Liver (tissue), 9 donors: ENCODE results near the gene PPP1R18. TPM values are rescaled to one million over a fixed set of nuclear protein-coding genes. Genes with fewer than 3 reads are reported as not detected.

Experiments
- DNase-seq: peaks from one replicate; pipeline ENCODE4 v3.0.0-alpha.2; 2017; ENCODE audit warnings: low spot score
- H3K27ac ChIP-seq, 2 donors: one replicate each; pipeline ENCODE4 v1.7.0; 2013; ENCODE audit warnings: inconsistent platforms in 2 of 2, low read length in 2 of 2, control low read depth in 1 of 2, low read depth in 1 of 2, mild to moderate bottlenecking in 1 of 2
- H3K27me3 ChIP-seq, 4 donors: one replicate each; pipeline versions ENCODE4 v1.6.1 to v1.7.0; 2013; ENCODE audit warnings: low read length in 3 of 4, inconsistent platforms in 1 of 4, mild to moderate bottlenecking in 1 of 4, moderate library complexity in 1 of 4; ENCODE audit not compliant: control insufficient read depth in 4 of 4, insufficient read depth in 4 of 4
- H3K36me3 ChIP-seq, 4 donors: one replicate each; pipeline versions ENCODE4 v1.6.1 to v1.7.0; 2013; ENCODE audit warnings: low read length in 3 of 4, mild to moderate bottlenecking in 3 of 4, low read depth in 1 of 4, moderate library complexity in 1 of 4; ENCODE audit not compliant: control insufficient read depth in 4 of 4, insufficient read depth in 3 of 4
- H3K4me1 ChIP-seq, 4 donors: one replicate each; pipeline versions ENCODE4 v1.6.1 to v1.7.0; 2013; ENCODE audit warnings: low read length in 3 of 4, mild to moderate bottlenecking in 3 of 4, moderate library complexity in 1 of 4; ENCODE audit not compliant: control insufficient read depth in 4 of 4, insufficient read depth in 4 of 4
- H3K4me3 ChIP-seq, 3 donors: one replicate each; pipeline versions ENCODE4 v1.6.1 to v1.7.0; 2013; ENCODE audit warnings: low read length in 3 of 3, control low read depth in 1 of 3, low read depth in 1 of 3, mild to moderate bottlenecking in 1 of 3
- H3K9ac ChIP-seq, 2 donors: one replicate each; pipeline ENCODE4 v1.7.0; 2013; ENCODE audit warnings: low read length in 2 of 2, mild to moderate bottlenecking in 2 of 2, moderate library complexity in 2 of 2, control low read depth in 1 of 2, low read depth in 1 of 2
- H3K9me3 ChIP-seq, 4 donors: one replicate each; pipeline versions ENCODE4 v1.6.1 to v1.7.0; 2013; ENCODE audit warnings: low read length in 3 of 4; ENCODE audit not compliant: control insufficient read depth in 4 of 4
- CTCF ChIP-seq: fragments of 150-350 bp; IDR thresholded peaks from 2 replicates; pipeline ENCODE4 v1.5.1; 2017; ENCODE audit warnings: improper control_type of control experiment, low read depth, low read length; ENCODE audit not compliant: missing input control
- EGR1 ChIP-seq, 2 donors: IDR thresholded peaks; 2 replicates each; pipeline ENCODE4 v1.6.1; 2016 to 2018; ENCODE audit warnings: antibody characterized with exemption in 2 of 2, low read depth in 2 of 2
- FOXA1 ChIP-seq: IDR thresholded peaks from 2 replicates; pipeline ENCODE4 v1.6.1; 2016; ENCODE audit warnings: antibody characterized with exemption
- FOXA2 ChIP-seq: IDR thresholded peaks from 2 replicates; pipeline ENCODE4 v1.6.1; 2016; ENCODE audit warnings: antibody characterized with exemption
- GABPA ChIP-seq, 2 donors: IDR thresholded peaks in 1 of 2; conservative IDR thresholded peaks in 1 of 2; 2 replicates each; pipeline ENCODE4 v1.6.1; 2016; ENCODE audit warnings: antibody characterized with exemption in 2 of 2, mild to moderate bottlenecking in 1 of 2, moderate library complexity in 1 of 2
- HNF4A ChIP-seq, 2 donors: conservative IDR thresholded peaks; 2 replicates each; pipeline ENCODE4 v1.6.1; 2016; ENCODE audit warnings: antibody characterized with exemption in 2 of 2, mild to moderate bottlenecking in 2 of 2
- HNF4G ChIP-seq: IDR thresholded peaks from 2 replicates; pipeline ENCODE4 v1.6.1; 2016; ENCODE audit warnings: antibody characterized with exemption
- JUND ChIP-seq, 2 donors: IDR thresholded peaks; 2 replicates each; pipeline ENCODE4 v1.6.1; 2016; ENCODE audit warnings: antibody characterized with exemption in 2 of 2
- MAX ChIP-seq: IDR thresholded peaks from 2 replicates; pipeline ENCODE4 v1.6.1; 2016; ENCODE audit warnings: antibody characterized with exemption
- NR2F2 ChIP-seq: IDR thresholded peaks from 2 replicates; pipeline ENCODE4 v1.6.1; 2016; ENCODE audit warnings: antibody characterized with exemption
- RAD21 ChIP-seq, 2 donors: IDR thresholded peaks; 2 replicates each; pipeline ENCODE4 v1.6.1; 2016; ENCODE audit warnings: antibody characterized with exemption in 2 of 2, mild to moderate bottlenecking in 2 of 2
- RXRA ChIP-seq, 2 donors: IDR thresholded peaks; 2 replicates each; pipeline ENCODE4 v1.6.1; 2017 to 2018; ENCODE audit warnings: antibody characterized with exemption in 2 of 2, mild to moderate bottlenecking in 1 of 2
- SP1 ChIP-seq: IDR thresholded peaks from 2 replicates; pipeline ENCODE4 v1.6.1; 2018; ENCODE audit warnings: antibody characterized with exemption, mild to moderate bottlenecking
- TAF1 ChIP-seq: conservative IDR thresholded peaks from 2 replicates; pipeline ENCODE4 v1.6.1; 2016; ENCODE audit warnings: antibody characterized with exemption, mild to moderate bottlenecking
- YY1 ChIP-seq: IDR thresholded peaks from 2 replicates; pipeline ENCODE4 v1.6.1; 2016; ENCODE audit warnings: antibody characterized with exemption, mild to moderate bottlenecking
- ZBTB33 ChIP-seq: IDR thresholded peaks from 2 replicates; pipeline ENCODE4 v1.6.1; 2016; ENCODE audit warnings: antibody characterized with exemption
- WGBS: extraction: QIAGEN DNeasy Blood & Tissue Kit; methylation state at CpG from one replicate; pipeline ENCODE4 v1.1.7; 2013; 5-methylcytosine and 5-hydroxymethylcytosine counted together
- polyA plus RNA-seq, 2 donors: library from polyadenylated mRNA; stranded (reverse) in 1 of 2; unstranded in 1 of 2; fragments of 200-250 nt in 1 of 2; fragments of >200 nt in 1 of 2; fragmentation: Nextera tagmentation in 1 of 2; extraction: Ambion mirVana in 1 of 2; gene quantifications; one replicate each; pipeline versions ENCODE4 v1.2.1 to v1.2.3, GENCODE V29; 2013 to 2015
- total RNA-seq, 2 donors: library from RNA; depleted of rRNA; stranded (reverse); fragments of >200 nt; gene quantifications; one replicate each; pipeline ENCODE4 v1.2.3, GENCODE V29; 2014
- TF ChIP-seq, protein P1 (sequence below): IDR thresholded peaks from 2 replicates; pipeline ENCODE4 v1.6.1; 2016; ENCODE audit warnings: antibody characterized with exemption, mild to moderate bottlenecking
- TF ChIP-seq, protein P2 (sequence below): IDR thresholded peaks from 2 replicates; pipeline ENCODE4 v1.6.1; 2016; ENCODE audit warnings: antibody characterized with exemption
- donor health status: healthy.
- donor health status: healthy.
- donor health status: healthy.
- donor health status: healthy.
- donor health status: healthy.

PPP1R18 gene
- total and polyA plus RNA-seq, 4 donors = 7.4 to 17.4 (median 11.5) TPM

GRCh38 chr6:30720738-30721197 lies 34.3 kb upstream of the PPP1R18 start:
- TF ChIP-seq FOXA2 (no peak), RXRA (IDR thresholded peaks at IDR 0.05) (peak in 1 of 2 donors; percentile 20), NR2F2 (peak; percentile 17), YY1 (no peak)
- Histone ChIP-seq H3K27ac (peak overlapping the region; percentile 90 to 96), H3K9ac (peak overlapping the region; percentile 95 to 99), H3K4me1 (peaks cover 4 to 42% (median 34%) of the 10 kb centered on the region in 4 donors), H3K36me3 (peaks cover 6 to 30% (median 23%) of the 10 kb centered on the region in 4 donors), H3K9me3 (no peaks in the 10 kb centered on the region), H3K4me3 (peak overlapping the region; percentile 79 to 94 (median 93)), H3K27me3 (no peaks in the 10 kb centered on the region)
- DNase-seq = peak; percentile 71
- under 1% methylated on average over 29 of the region's 29 CpGs for WGBS

- TF ChIP-seq TAF1 (peak; percentile 98), FOXA1 (no peak), EGR1 (IDR thresholded peaks at IDR 0.05; ENCODE audit: low read depth in 2 of 2) (no peak), GABPA (IDR thresholded peaks at IDR 0.05 in 1 of 2, conservative IDR thresholded peaks at IDR 0.05 in 1 of 2) (peak in 1 of 2 donors; percentile 22), YY1 (peak; percentile 96), HNF4G (no peak), RAD21 (IDR thresholded peaks at IDR 0.05) (peak; percentile 4 to 40), JUND (IDR thresholded peaks at IDR 0.05) (no peak), RXRA (IDR thresholded peaks at IDR 0.05) (peak in 1 of 2 donors; percentile 41), ZBTB33 (no peak), CTCF (peak; percentile 14), FOXA2 (no peak), NR2F2 (peak; percentile 31), HNF4A (conservative IDR thresholded peaks at IDR 0.05) (peak in 1 of 2 donors; percentile 10), MAX (peak; percentile 48), SP1 (peak; percentile 68)
- TF ChIP-seq, protein P1, sequence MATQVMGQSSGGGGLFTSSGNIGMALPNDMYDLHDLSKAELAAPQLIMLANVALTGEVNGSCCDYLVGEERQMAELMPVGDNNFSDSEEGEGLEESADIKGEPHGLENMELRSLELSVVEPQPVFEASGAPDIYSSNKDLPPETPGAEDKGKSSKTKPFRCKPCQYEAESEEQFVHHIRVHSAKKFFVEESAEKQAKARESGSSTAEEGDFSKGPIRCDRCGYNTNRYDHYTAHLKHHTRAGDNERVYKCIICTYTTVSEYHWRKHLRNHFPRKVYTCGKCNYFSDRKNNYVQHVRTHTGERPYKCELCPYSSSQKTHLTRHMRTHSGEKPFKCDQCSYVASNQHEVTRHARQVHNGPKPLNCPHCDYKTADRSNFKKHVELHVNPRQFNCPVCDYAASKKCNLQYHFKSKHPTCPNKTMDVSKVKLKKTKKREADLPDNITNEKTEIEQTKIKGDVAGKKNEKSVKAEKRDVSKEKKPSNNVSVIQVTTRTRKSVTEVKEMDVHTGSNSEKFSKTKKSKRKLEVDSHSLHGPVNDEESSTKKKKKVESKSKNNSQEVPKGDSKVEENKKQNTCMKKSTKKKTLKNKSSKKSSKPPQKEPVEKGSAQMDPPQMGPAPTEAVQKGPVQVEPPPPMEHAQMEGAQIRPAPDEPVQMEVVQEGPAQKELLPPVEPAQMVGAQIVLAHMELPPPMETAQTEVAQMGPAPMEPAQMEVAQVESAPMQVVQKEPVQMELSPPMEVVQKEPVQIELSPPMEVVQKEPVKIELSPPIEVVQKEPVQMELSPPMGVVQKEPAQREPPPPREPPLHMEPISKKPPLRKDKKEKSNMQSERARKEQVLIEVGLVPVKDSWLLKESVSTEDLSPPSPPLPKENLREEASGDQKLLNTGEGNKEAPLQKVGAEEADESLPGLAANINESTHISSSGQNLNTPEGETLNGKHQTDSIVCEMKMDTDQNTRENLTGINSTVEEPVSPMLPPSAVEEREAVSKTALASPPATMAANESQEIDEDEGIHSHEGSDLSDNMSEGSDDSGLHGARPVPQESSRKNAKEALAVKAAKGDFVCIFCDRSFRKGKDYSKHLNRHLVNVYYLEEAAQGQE = peak; percentile 80
- TF ChIP-seq, protein P2, sequence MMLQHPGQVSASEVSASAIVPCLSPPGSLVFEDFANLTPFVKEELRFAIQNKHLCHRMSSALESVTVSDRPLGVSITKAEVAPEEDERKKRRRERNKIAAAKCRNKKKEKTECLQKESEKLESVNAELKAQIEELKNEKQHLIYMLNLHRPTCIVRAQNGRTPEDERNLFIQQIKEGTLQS = no peak
- peaks cover 6 to 24% (median 19%) of the 10 kb centered on the region in 4 donors for H3K36me3 ChIP-seq
- peak within 1 kb of the TSS; percentile 90 to 96 for H3K27ac ChIP-seq
- no peaks in the 10 kb centered on the region for H3K27me3 ChIP-seq
- H3K4me3 ChIP-seq = peak within 1 kb of the TSS; percentile 79 to 94 (median 93)
- no peaks in the 10 kb centered on the region for H3K9me3 ChIP-seq
- peaks cover 4 to 42% (median 34%) of the 10 kb centered on the region in 4 donors for H3K4me1 ChIP-seq
- DNase-seq = peak; percentile 93
- WGBS = under 1% methylated on average over 38 of the region's 38 CpGs
- peak within 1 kb of the TSS; percentile 95 to 99 for H3K9ac ChIP-seq
Observed at GRCh38 chr6:30719791-30720737, 33.6 kb upstream of the PPP1R18 start, which contains the start of gene TUBB. Gene TUBB, plus strand, starts transcription at chr6:30720352. Its CDS starts 155 bp downstream, at chr6:30720507.
